NT2/D1 (cell line): ENCODE results near the gene SPATA46.

Experiments
- DNase-seq: peaks from one replicate; pipeline ENCODE4 v3.0.0-alpha.2; 2011; ENCODE audit warnings: low read depth, low spot score
- H3K27me3 ChIP-seq: 2 replicates; pipeline ENCODE4 v1.6.0; 2011; ENCODE audit warnings: mild to moderate bottlenecking; ENCODE audit not compliant: insufficient read length, insufficient read depth
- H3K36me3 ChIP-seq: 2 replicates; pipeline ENCODE4 v1.6.1; 2011; ENCODE audit warnings: mild to moderate bottlenecking, low read length, mixed read lengths; ENCODE audit not compliant: insufficient read depth, insufficient read length
- H3K4me1 ChIP-seq: 2 replicates; pipeline ENCODE4 v1.5.1; 2011; ENCODE audit not compliant: insufficient read depth, insufficient read length
- H3K4me3 ChIP-seq: 2 replicates; pipeline ENCODE4 v1.5.1; 2011; ENCODE audit warnings: low read depth; ENCODE audit not compliant: insufficient read length
- H3K9ac ChIP-seq: 2 replicates; pipeline ENCODE4 v1.6.0; 2011; ENCODE audit warnings: low read depth; ENCODE audit not compliant: insufficient read length
- H3K9me3 ChIP-seq: 2 replicates; pipeline ENCODE4 v1.5.1; 2011; ENCODE audit warnings: mild to moderate bottlenecking, low read length; ENCODE audit not compliant: insufficient read depth
- SUZ12 ChIP-seq: IDR thresholded peaks from 2 replicates; pipeline ENCODE4 v1.6.1; 2011; ENCODE audit not compliant: insufficient read length, insufficient read depth; ENCODE audit errors: extremely low read depth
- YY1 ChIP-seq: IDR thresholded peaks from 2 replicates; pipeline ENCODE4 v1.6.1; 2011; ENCODE audit not compliant: insufficient read length, insufficient read depth
- ZNF274 ChIP-seq: IDR thresholded peaks from 2 replicates; pipeline ENCODE4 v1.6.1; 2011; ENCODE audit warnings: mild to moderate bottlenecking, low read depth, low read length

SPATA46 gene

DNA sequence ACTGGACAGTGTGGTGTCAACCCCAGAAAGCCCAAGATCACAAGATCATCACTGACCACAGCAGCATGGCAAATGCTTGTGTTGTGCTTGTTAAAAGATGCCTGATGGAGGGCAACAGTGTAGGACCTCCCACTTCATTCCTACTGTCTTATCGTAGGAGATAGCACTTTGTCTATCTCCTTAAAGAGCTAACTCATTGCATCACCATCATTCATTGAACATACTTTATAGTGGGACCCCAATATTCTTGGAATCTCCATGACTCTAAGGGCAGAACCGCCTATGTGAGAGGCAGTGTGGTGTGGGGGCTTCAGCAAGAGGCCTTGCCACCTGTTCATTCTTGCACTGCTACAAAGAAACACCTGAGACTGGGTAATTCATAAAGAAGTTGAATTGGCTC, 40.3 kb upstream of the SPATA46 start:
- H3K9me3 ChIP-seq: peaks cover 12% of the 10 kb centered on the region
- no peaks in the 10 kb centered on the region for H3K27me3 ChIP-seq
- H3K36me3 ChIP-seq: no peaks in the 10 kb centered on the region
- no peak for DNase-seq
- H3K4me1 ChIP-seq: no peaks in the 10 kb centered on the region
- H3K4me3 ChIP-seq: no peak overlapping the region
- H3K9ac ChIP-seq: no peak overlapping the region
- no peak for TF ChIP-seq ZNF274
- no peak for TF ChIP-seq SUZ12
- no peak for TF ChIP-seq YY1

DNA sequence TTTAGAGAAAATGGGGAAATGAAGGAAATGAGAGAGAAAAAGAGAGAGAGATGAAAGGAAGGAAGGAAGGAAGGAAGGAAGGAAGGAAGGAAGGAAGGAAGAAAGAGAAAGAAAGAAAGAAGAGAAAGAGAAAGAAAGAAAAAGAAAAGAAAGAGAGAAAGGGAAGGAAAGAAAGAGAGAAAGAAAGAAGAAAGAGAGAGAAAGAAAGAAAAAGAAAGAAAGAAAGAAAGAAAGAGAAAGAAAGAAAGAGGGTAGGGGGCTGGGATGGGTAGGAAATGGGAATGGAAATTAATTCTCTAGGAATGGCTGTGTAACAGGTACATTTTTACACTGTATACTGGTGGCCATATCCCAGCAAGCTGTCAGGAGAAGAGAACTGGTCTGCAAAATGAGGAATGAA, 39.6 kb upstream of the SPATA46 start:
- no peak for TF ChIP-seq ZNF274
- TF ChIP-seq SUZ12: no peak
- no peak for TF ChIP-seq YY1
- Histone ChIP-seq H3K27me3 (no peaks in the 10 kb centered on the region), H3K4me3 (no peak overlapping the region), H3K9me3 (peaks cover 12% of the 10 kb centered on the region), H3K9ac (no peak overlapping the region), H3K4me1 (no peaks in the 10 kb centered on the region), H3K36me3 (no peaks in the 10 kb centered on the region)
- DNase-seq: no peak

DNA sequence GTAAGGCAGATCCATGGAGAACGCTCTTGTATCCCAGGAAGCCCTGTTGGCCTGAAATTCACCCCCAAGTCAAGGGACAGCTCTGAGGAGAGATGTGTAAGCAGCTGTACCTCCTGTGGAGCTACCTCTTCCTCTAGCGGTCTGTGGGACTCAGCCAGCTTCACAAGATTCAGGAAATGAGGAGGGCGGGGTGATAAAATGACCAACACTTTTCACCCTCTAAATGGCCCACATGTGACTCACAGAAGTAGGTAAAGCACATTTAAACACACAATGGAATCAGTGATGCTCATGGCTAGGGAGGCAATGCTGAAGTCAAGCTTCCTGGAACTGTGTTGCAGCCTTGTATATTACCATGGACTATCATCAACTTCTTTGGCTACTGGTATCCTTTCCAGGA, 35.3 kb upstream of the SPATA46 start, which contains the start of gene SH2D1B:
TSS of gene SH2D1B (minus strand) at position 135 of the 400 bp plus-strand sequence. CDS start at position 15, 120 bp downstream.
- H3K9ac ChIP-seq: no peak within 1 kb of the TSS
- no peak within 1 kb of the TSS for H3K4me3 ChIP-seq
- no peaks in the 10 kb centered on the region for H3K4me1 ChIP-seq
- no peaks in the 10 kb centered on the region for H3K36me3 ChIP-seq
- peaks cover 12% of the 10 kb centered on the region for H3K9me3 ChIP-seq
- TF ChIP-seq SUZ12 (no peak), YY1 (no peak), ZNF274 (no peak)
- DNase-seq: no peak
- H3K27me3 ChIP-seq: no peaks in the 10 kb centered on the region

DNA sequence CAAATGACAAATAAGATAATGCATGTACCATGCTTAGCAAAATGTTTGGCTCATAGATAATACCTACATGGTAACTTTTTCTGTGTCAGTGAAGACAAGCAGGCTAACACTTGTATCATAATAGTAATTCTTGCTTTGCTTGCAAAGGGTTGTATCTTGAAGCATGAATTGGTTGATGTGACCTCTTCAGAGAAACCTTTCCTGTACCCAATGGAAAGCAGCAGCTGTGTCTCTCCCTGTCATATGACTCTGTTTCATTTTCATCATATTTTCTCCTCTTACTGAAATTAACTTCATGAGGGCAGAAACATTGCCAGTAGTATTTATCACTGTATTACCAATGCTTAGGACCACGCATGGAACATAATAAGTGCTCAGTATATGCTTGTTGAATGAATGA, 30.9 kb upstream of the SPATA46 start:
- no peaks in the 10 kb centered on the region for H3K27me3 ChIP-seq
- H3K4me3 ChIP-seq: no peak overlapping the region
- H3K9ac ChIP-seq: no peak overlapping the region
- H3K9me3 ChIP-seq: no peaks in the 10 kb centered on the region
- DNase-seq: no peak
- H3K4me1 ChIP-seq: peaks cover under 1% of the 10 kb centered on the region
- H3K36me3 ChIP-seq: no peaks in the 10 kb centered on the region
- TF ChIP-seq YY1 (no peak), ZNF274 (no peak), SUZ12 (no peak)

DNA sequence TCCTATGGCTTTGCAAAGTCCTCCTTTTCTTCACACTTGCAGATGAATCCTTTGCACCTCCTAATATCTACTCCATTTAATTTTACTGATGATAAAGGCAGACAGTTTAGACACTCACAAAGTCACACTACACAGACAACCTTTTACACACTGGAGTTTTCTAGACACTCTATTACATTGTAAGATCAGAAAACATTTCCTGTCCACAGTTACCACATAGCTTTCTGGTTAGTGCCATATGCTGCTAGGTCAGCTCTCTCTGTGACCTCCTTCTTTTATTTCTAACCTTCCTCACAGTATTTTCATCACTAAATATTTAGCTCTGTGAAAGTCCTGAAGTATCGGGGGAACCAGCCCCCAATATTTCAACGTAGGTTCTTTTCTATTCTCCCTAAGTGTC, 30.2 kb upstream of the SPATA46 start:
- Histone ChIP-seq H3K4me3 (no peak overlapping the region), H3K9ac (no peak overlapping the region), H3K9me3 (no peaks in the 10 kb centered on the region), H3K36me3 (no peaks in the 10 kb centered on the region), H3K27me3 (no peaks in the 10 kb centered on the region), H3K4me1 (peaks cover 2% of the 10 kb centered on the region)
- no peak for DNase-seq
- TF ChIP-seq SUZ12 (no peak), ZNF274 (no peak), YY1 (no peak)

DNA sequence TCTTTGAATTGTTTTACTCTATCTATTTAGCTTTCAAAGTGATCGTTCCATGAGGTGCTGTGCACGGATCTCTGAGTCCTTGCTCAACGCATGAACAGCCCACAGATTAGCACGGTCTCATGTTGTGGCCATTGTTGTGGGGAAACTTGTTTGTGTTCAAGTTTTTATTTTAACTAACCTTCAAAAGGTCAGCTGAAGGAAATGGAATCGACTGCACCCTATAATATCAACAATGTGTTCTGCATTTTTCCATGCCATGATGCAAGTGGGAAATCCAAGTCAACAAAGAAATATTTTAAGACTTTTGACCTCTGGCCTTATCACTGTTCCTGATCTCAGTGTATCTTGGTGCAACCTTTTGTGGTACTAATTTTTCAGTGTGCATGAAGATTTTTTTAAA, 29.1 kb upstream of the SPATA46 start:
- no peak for TF ChIP-seq SUZ12
- TF ChIP-seq YY1: no peak
- TF ChIP-seq ZNF274: no peak
- DNase-seq: no peak
- no peak overlapping the region for H3K4me3 ChIP-seq
- no peaks in the 10 kb centered on the region for H3K27me3 ChIP-seq
- no peak overlapping the region for H3K9ac ChIP-seq
- H3K9me3 ChIP-seq: no peaks in the 10 kb centered on the region
- H3K4me1 ChIP-seq: peaks cover 2% of the 10 kb centered on the region
- H3K36me3 ChIP-seq: no peaks in the 10 kb centered on the region

DNA sequence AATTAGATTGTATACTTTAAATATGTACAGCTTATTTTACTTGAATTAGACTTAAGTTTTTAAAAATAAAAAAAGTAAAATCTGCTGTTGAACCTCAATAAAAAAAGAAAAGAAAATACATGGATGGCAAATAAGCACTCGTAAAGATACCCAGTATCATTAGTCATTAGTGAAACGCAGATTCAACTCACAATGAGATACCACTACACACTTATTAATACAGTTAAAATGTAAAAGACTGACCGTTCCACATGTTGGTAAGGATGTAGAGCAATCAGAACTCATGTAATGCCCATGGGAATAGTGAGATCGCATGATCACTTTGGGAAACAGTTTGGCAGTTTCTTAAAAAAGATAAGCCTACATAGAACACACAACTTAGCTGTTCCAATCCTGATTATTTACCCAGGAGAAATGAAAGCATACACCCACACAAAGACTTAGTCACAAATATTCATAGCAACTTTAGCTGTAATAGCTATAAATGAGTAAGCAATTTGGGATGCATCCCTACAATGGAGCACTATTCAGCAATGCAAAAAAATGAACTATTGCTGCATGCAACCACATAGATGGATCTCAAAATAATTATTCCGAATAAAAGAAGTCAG, 28.0 kb upstream of the SPATA46 start:
- Histone ChIP-seq H3K27me3 (no peaks in the 10 kb centered on the region), H3K4me1 (peaks cover 2% of the 10 kb centered on the region), H3K9me3 (no peaks in the 10 kb centered on the region), H3K4me3 (no peak overlapping the region), H3K9ac (no peak overlapping the region), H3K36me3 (no peaks in the 10 kb centered on the region)
- no peak for DNase-seq
- no peak for TF ChIP-seq ZNF274
- TF ChIP-seq SUZ12: no peak
- TF ChIP-seq YY1: no peak

DNA sequence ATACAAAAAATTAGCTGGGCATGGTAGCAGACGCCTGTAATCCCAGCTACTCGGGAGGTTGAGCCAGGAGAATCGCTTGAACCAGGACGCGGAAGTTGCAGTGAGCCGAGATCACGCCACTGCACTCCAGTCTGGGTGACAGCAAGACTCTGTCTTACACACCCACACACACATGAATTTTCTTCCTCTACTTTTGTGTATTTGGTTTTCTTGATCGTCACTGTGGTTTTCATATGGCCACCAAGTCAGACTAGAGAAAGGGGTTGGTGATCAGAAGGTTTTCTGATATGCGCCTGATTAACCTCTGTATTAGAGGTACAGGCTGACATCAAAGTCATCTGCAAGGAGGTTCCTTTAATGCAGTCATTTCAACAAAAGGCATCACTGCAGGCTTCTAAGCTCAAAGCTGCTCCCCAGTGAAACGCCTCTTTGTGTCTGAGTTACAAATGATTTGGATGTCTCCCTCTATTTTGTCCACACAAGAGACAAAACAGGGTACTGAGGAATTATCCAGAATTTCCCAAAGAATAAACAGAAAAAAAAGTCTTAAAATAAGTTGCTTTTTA, 24.2 kb upstream of the SPATA46 start:
- H3K27me3 ChIP-seq: no peaks in the 10 kb centered on the region

More for the DNA sequence above, 24.2 kb upstream of the SPATA46 start:
- Histone ChIP-seq H3K4me1 (peaks cover 2% of the 10 kb centered on the region), H3K4me3 (no peak overlapping the region), H3K9me3 (no peaks in the 10 kb centered on the region), H3K9ac (no peak overlapping the region), H3K36me3 (no peaks in the 10 kb centered on the region)
- TF ChIP-seq ZNF274: no peak
- TF ChIP-seq YY1: no peak
- TF ChIP-seq SUZ12: no peak
- no peak for DNase-seq
